Activated naive CD4-positive, alpha-beta T cell treated with anti-CD3 and anti-CD28 coated beads, Interleukin-2, amount 10 ng/mL, durations not matched to agents 7 days and 5 days (primary cell): ENCODE data around the gene PLEKHA6.
A peak's percentile ranks its signal among the peaks of the same experiment; 100 is the strongest.

Source experiments
- CTCF ChIA-PET: fragments of 350-600 bp; sonication (Branson Sonifier 250); formaldehyde crosslinking; loops from one replicate; lab custom pipeline; 2021; ENCODE audit warnings: antibody characterized with exemption; lab: Charles Lee
- DNase-seq: peaks from one replicate; pipeline ENCODE4 v3.0.0-alpha.2; 2020
- H3K27ac Mint-ChIP-seq: one replicate; pipeline ENCODE4 v1.8.0; 2021; ENCODE audit warnings: mild to moderate bottlenecking, moderate library complexity, mixed read lengths
- H3K27me3 Mint-ChIP-seq: one replicate; pipeline ENCODE4 v1.8.0; 2021; ENCODE audit warnings: mild to moderate bottlenecking, mixed read lengths
- H3K36me3 Mint-ChIP-seq: one replicate; pipeline ENCODE4 v1.8.0; 2021; ENCODE audit warnings: mixed read lengths
- H3K4me1 Mint-ChIP-seq: one replicate; pipeline ENCODE4 v1.8.0; 2021; ENCODE audit warnings: mixed read lengths
- H3K4me3 Mint-ChIP-seq: one replicate; pipeline ENCODE4 v1.8.0; 2021; ENCODE audit warnings: mild to moderate bottlenecking, moderate library complexity, mixed read lengths
- H3K9me3 Mint-ChIP-seq: one replicate; pipeline ENCODE4 v1.8.0; 2021; ENCODE audit warnings: mixed read lengths

PLEKHA6 gene

GRCh38 chr1:204268101-204268500 is 91.6 kb downstream of the PLEKHA6 start:
- no peaks in the 10 kb centered on the region for H3K4me1 Mint-ChIP-seq
- peaks cover 19% of the 10 kb centered on the region for H3K27me3 Mint-ChIP-seq
- H3K36me3 Mint-ChIP-seq: no peaks in the 10 kb centered on the region
- H3K9me3 Mint-ChIP-seq: no peaks in the 10 kb centered on the region
- CTCF ChIA-PET: interaction anchor here (0.7 kb wide), 1 partner anchor 672 kb away, joined by 3 read pairs; no protein-coding TSS in a partner anchor
- no peak for DNase-seq
- H3K27ac Mint-ChIP-seq: no peak overlapping the region
- no peak overlapping the region for H3K4me3 Mint-ChIP-seq

DNA sequence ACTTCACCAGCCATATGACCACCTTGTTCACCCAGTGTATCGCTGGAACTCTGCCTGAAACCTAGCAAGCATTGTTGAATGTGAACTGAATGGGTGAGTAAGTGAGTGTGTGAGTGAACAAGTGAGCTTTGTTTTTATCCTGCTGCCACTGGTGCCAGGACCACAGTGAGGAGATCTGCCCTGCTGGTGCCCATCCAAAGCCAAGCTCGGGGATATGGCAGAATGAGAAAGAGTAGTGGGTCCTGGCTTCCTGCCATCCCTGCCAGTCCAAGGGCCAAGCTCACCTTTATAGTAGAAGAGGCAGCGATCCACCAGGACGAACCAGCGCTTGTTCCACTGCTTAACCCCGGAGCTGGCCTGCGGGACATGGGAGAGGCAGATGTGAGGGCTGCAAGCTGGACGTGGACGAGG is 92.5 kb downstream of the PLEKHA6 start:
- Mint-ChIP-seq H3K27me3 (peaks cover 20% of the 10 kb centered on the region), H3K36me3 (no peaks in the 10 kb centered on the region), H3K4me3 (no peak overlapping the region), H3K9me3 (no peaks in the 10 kb centered on the region), H3K27ac (no peak overlapping the region), H3K4me1 (no peaks in the 10 kb centered on the region)
- CTCF ChIA-PET: no interaction called here
- DNase-seq: no peak

GRCh38 chr1:204266504-204267034 is 93.2 kb downstream of the PLEKHA6 start:
- CTCF ChIA-PET: no interaction called here
- DNase-seq: no peak
- Mint-ChIP-seq H3K4me3 (no peak overlapping the region), H3K27me3 (peaks cover 25% of the 10 kb centered on the region), H3K4me1 (no peaks in the 10 kb centered on the region), H3K9me3 (no peaks in the 10 kb centered on the region), H3K36me3 (no peaks in the 10 kb centered on the region), H3K27ac (no peak overlapping the region)

GRCh38 chr1:204265665-204266064 is 94.1 kb downstream of the PLEKHA6 start:
- no peaks in the 10 kb centered on the region for H3K9me3 Mint-ChIP-seq
- H3K4me1 Mint-ChIP-seq: no peaks in the 10 kb centered on the region
- H3K4me3 Mint-ChIP-seq: no peak overlapping the region
- no peak for DNase-seq
- no peaks in the 10 kb centered on the region for H3K36me3 Mint-ChIP-seq
- CTCF ChIA-PET: no interaction called here
- no peak overlapping the region for H3K27ac Mint-ChIP-seq
- peaks cover 25% of the 10 kb centered on the region for H3K27me3 Mint-ChIP-seq

DNA sequence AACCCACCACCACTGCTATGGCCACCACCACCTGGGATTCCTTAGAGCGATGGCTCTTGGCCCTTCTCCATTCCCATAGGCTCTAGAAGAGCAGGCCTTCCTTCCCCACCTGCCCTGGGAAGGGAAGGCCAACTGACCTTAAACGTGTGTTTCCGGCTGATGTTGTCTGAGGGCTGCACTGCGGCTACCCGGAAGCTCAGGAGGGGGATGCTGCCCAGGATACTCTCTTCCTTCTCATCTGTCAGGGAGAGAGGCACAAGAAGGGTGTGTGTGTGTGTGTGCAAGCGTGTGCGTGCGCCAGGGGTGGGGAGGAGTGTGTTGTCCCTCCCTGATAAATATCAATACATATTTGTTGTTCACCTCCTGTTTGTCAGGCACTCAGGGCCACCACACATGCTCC is 94.9 kb downstream of the PLEKHA6 start:
- no peak for DNase-seq
- Mint-ChIP-seq H3K27ac (no peak overlapping the region), H3K36me3 (no peaks in the 10 kb centered on the region), H3K4me1 (no peaks in the 10 kb centered on the region), H3K27me3 (peaks cover 25% of the 10 kb centered on the region), H3K9me3 (no peaks in the 10 kb centered on the region), H3K4me3 (no peak overlapping the region)
- CTCF ChIA-PET: no interaction called here

- H3K36me3 Mint-ChIP-seq: no peaks in the 10 kb centered on the region
- no peaks in the 10 kb centered on the region for H3K4me1 Mint-ChIP-seq
- peaks cover 18% of the 10 kb centered on the region for H3K27me3 Mint-ChIP-seq
- no peak for DNase-seq
- H3K9me3 Mint-ChIP-seq: no peaks in the 10 kb centered on the region
- H3K4me3 Mint-ChIP-seq: no peak overlapping the region
- H3K27ac Mint-ChIP-seq: no peak overlapping the region
- CTCF ChIA-PET: interaction anchor here (1.2 kb wide), 1 partner anchor 9 kb away, joined by 5 read pairs; no protein-coding TSS in a partner anchor
Observed at GRCh38 chr1:204263254-204263910, 96.3 kb downstream of the PLEKHA6 start.

DNA sequence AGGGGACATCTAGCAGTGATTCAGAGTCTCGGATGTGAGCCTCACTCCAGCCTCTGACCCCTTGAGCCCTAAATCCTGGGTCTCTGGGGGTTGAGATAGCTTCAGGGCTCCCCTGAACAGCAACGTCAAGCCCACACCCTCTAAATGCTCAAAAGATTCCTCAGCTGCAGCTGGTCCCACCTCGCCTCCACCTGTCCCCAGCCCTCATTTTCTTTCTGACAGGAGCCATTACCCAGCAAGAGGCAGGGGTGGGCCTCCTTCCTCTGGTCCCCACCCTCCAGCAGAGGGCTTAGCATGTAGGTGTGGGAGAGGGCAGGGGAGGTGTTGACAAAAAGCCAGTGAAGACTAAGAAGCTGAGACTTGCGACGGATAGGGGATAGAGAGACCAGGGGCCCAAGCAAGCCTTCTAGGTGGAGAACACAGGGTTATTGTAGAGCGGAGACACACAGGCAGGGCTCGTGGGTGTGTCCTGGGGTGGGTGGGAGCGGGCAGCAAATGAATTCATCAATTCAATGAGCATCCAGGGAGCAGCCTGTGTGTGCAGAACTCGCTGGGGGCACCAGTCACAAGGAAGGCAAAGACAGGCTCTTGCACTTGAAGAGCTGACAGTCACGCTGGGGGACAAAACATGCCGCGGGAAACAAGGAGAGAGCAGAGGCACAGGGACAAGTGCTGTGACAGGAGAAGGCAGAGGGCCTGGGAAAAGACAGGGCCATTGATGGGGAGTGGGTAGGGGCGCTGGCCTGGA is 97.0 kb downstream of the PLEKHA6 start:
- no peak overlapping the region for H3K27ac Mint-ChIP-seq
- H3K9me3 Mint-ChIP-seq: no peaks in the 10 kb centered on the region
- no peak for DNase-seq
- CTCF ChIA-PET: interaction anchor here (1.2 to 9.5 kb wide), 2 partner anchors 9 to 100 kb away, joined by 5 to 79 read pairs; no protein-coding TSS in a partner anchor
- no peak overlapping the region for H3K4me3 Mint-ChIP-seq
- no peaks in the 10 kb centered on the region for H3K4me1 Mint-ChIP-seq
- no peaks in the 10 kb centered on the region for H3K36me3 Mint-ChIP-seq
- peaks cover 18% of the 10 kb centered on the region for H3K27me3 Mint-ChIP-seq

DNA sequence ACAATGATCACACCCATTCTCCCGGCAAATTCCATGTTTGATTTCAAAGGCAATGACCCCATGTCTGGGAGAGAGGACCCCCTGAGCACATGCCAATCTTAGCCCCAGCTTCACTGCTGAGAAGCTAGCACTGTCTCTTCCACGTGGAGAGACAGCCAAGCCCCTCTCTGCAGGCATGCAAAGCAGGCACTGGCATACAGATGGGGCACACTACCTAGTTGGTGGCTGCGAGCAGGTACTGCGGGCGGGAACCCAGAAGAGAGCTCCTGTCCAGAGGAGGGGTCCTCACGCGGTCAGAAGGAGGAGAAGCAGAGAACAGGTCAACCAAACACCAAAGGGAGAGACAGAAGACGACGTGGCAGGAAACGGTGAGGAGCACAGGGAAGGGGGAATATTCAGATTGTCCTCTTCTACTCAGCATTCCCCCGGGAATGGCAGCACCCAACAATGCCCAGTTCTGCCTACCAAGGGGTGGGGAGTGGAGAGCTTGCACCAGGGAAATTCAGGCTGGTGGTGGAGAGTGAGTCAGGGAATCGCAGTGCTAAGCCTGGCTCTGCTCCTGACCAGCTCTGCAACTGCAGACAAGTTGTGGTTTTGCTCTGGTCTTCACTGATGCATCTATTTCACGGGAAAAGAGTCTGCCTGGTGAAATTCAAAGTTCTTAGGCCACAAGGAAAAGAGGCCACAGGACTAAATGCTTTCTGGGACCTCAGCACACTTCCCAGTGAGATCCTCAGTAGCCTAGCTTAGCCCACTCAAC is 97.8 kb downstream of the PLEKHA6 start:
- Mint-ChIP-seq H3K27me3 (peaks cover 13% of the 10 kb centered on the region), H3K4me1 (no peaks in the 10 kb centered on the region), H3K27ac (no peak overlapping the region), H3K36me3 (no peaks in the 10 kb centered on the region), H3K9me3 (no peaks in the 10 kb centered on the region), H3K4me3 (no peak overlapping the region)
- no peak for DNase-seq
- CTCF ChIA-PET: interaction anchor here (9.5 kb wide), 1 partner anchor 101 kb away, joined by 79 read pairs; no protein-coding TSS in a partner anchor

DNA sequence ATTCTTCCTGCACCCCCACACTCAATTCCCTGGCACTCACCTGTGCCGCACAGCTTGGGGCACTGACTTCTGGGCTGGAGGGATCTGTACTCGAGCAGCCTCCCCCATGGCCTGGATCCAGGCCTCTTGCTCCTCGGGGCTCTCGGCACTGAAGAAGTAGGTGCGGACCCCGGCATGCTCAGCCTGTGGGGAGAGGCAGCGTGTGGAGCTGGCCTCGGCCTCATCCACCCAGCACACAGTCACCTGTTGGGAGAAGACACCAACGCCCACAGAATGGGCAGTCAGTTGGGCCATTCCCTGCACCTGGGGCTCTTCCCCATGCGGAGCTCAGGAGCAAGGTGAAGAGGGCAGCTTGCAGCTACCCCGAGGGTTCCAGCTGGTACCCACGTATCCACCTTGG is 98.5 kb downstream of the PLEKHA6 start:
- peaks cover 7% of the 10 kb centered on the region for H3K27me3 Mint-ChIP-seq
- no peaks in the 10 kb centered on the region for H3K36me3 Mint-ChIP-seq
- H3K27ac Mint-ChIP-seq: no peak overlapping the region
- H3K4me3 Mint-ChIP-seq: no peak overlapping the region
- H3K4me1 Mint-ChIP-seq: no peaks in the 10 kb centered on the region
- H3K9me3 Mint-ChIP-seq: no peaks in the 10 kb centered on the region
- no peak for DNase-seq
- CTCF ChIA-PET: interaction anchor here (9.5 kb wide), 1 partner anchor 101 kb away, joined by 79 read pairs; no protein-coding TSS in a partner anchor

GRCh38 chr1:204260601-204261197 is 99.0 kb downstream of the PLEKHA6 start:
- Mint-ChIP-seq H3K4me1 (no peaks in the 10 kb centered on the region), H3K27me3 (peaks cover 11% of the 10 kb centered on the region), H3K36me3 (no peaks in the 10 kb centered on the region), H3K4me3 (no peak overlapping the region), H3K9me3 (no peaks in the 10 kb centered on the region), H3K27ac (no peak overlapping the region)
- CTCF ChIA-PET: interaction anchor here (1.0 to 9.5 kb wide), 2 partner anchors 102 to 137 kb away, joined by 3 to 79 read pairs; no protein-coding TSS in a partner anchor
- no peak for DNase-seq

- Mint-ChIP-seq H3K4me1 (no peaks in the 10 kb centered on the region), H3K27ac (peak overlapping the region; percentile 30), H3K36me3 (no peaks in the 10 kb centered on the region), H3K9me3 (no peaks in the 10 kb centered on the region), H3K4me3 (no peak overlapping the region), H3K27me3 (peaks cover 17% of the 10 kb centered on the region)
- DNase-seq: no peak
- CTCF ChIA-PET: interaction anchor here (1.0 to 9.5 kb wide), 2 partner anchors 103 to 138 kb away, joined by 3 to 79 read pairs; no protein-coding TSS in a partner anchor
Observed at GRCh38 chr1:204259782-204260181, 99.9 kb downstream of the PLEKHA6 start.

- CTCF ChIA-PET: interaction anchor here (0.6 to 9.5 kb wide), 11 partner anchors 10 to 533 kb away, joined by 3 to 79 read pairs (median 3); no protein-coding TSS in a partner anchor
- Mint-ChIP-seq H3K27me3 (peaks cover 17% of the 10 kb centered on the region), H3K27ac (no peak overlapping the region), H3K4me1 (no peaks in the 10 kb centered on the region), H3K9me3 (no peaks in the 10 kb centered on the region), H3K4me3 (no peak overlapping the region), H3K36me3 (no peaks in the 10 kb centered on the region)
- DNase-seq: no peak
Observed at GRCh38 chr1:204259196-204259595, 100.5 kb downstream of the PLEKHA6 start.
